Esophagus muscularis mucosa (tissue), 4 donors: Measurements from ENCODE around the gene MAPK12.

ENCODE experiments used
- EP300 ChIP-seq: sonication (generic); formaldehyde crosslinking; IDR thresholded peaks from one replicate; pipeline ENCODE4 v1.6.1; 2017; ENCODE audit warnings: antibody characterized with exemption
- POLR2A ChIP-seq: fragments of 450-650 bp; IDR thresholded peaks from one replicate; pipeline ENCODE4 v1.6.1; 2017; ENCODE audit warnings: antibody characterized with exemption, moderate library complexity, mild to moderate bottlenecking, low read depth
- TF ChIP-seq, protein P1 (sequence below), 3 experiments: fragments of 200-600 bp in 2 of 3; fragments of 450-650 bp in 1 of 3; sonication (generic) in 2 of 3; IDR thresholded peaks; one replicate each; pipeline ENCODE4 v1.5.1; 2017 to 2019; ENCODE audit warnings: antibody characterized with exemption in 3 of 3, mild to moderate bottlenecking in 2 of 3, moderate library complexity in 1 of 3

- TF ChIP-seq, protein P1, sequence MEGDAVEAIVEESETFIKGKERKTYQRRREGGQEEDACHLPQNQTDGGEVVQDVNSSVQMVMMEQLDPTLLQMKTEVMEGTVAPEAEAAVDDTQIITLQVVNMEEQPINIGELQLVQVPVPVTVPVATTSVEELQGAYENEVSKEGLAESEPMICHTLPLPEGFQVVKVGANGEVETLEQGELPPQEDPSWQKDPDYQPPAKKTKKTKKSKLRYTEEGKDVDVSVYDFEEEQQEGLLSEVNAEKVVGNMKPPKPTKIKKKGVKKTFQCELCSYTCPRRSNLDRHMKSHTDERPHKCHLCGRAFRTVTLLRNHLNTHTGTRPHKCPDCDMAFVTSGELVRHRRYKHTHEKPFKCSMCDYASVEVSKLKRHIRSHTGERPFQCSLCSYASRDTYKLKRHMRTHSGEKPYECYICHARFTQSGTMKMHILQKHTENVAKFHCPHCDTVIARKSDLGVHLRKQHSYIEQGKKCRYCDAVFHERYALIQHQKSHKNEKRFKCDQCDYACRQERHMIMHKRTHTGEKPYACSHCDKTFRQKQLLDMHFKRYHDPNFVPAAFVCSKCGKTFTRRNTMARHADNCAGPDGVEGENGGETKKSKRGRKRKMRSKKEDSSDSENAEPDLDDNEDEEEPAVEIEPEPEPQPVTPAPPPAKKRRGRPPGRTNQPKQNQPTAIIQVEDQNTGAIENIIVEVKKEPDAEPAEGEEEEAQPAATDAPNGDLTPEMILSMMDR (IDR thresholded peaks at IDR 0.05), result no peak
- TF ChIP-seq EP300 (no peak), POLR2A (no peak)
These were observed 50.3 kb downstream of the MAPK12 start for GRCh38 chr22:50211147-50211546.
